Right lobe of liver (tissue), 4 donors: ENCODE data around the gene CYGB.
"Not testable (repeated sequence)": the region's sequence is repeated elsewhere in the genome, so short reads cannot be mapped to it uniquely, and the experiment has no call there.

Experiments
- POLR2A ChIP-seq: fragments of 450-650 bp; IDR thresholded peaks from one replicate; pipeline ENCODE4 v1.6.1; 2017; ENCODE audit warnings: antibody characterized with exemption, mild to moderate bottlenecking
- TF ChIP-seq, protein P1 (sequence below), 4 donors: fragments of 200-600 bp in 3 of 4; fragments of 450-650 bp in 1 of 4; IDR thresholded peaks; one replicate each; pipeline versions ENCODE4 v1.5.1 to v1.8.0; 2016 to 2022; ENCODE audit warnings: antibody characterized with exemption in 4 of 4, mild to moderate bottlenecking in 2 of 4
- donor health status: DM: no; HTN: no; CAD: no.
- donor health status: DM: no; HTN: no; CAD: no.
- donor health status: DM: no; HTN: yes; CAD: no.

DNA sequence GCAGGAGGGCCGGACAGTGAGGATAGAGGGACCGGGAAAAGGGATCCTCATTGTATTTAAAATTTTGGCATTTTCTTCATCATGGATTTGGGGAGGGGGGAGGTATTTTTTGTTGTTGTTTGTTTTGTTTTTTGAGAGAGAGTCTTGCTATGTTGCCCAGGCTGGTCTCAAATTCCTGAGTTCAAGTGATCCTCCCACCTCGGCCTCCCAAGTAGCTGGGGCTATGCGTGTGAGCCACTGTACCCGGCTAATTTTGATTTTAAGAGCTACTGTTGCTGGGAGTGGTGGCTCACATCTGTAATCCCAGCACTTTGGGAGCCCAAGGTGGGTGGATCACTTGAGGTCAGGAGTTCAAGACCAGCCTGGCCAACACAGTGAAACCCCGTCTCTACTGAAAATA lies 23.2 kb downstream of the CYGB start:
- TF ChIP-seq, protein P1, sequence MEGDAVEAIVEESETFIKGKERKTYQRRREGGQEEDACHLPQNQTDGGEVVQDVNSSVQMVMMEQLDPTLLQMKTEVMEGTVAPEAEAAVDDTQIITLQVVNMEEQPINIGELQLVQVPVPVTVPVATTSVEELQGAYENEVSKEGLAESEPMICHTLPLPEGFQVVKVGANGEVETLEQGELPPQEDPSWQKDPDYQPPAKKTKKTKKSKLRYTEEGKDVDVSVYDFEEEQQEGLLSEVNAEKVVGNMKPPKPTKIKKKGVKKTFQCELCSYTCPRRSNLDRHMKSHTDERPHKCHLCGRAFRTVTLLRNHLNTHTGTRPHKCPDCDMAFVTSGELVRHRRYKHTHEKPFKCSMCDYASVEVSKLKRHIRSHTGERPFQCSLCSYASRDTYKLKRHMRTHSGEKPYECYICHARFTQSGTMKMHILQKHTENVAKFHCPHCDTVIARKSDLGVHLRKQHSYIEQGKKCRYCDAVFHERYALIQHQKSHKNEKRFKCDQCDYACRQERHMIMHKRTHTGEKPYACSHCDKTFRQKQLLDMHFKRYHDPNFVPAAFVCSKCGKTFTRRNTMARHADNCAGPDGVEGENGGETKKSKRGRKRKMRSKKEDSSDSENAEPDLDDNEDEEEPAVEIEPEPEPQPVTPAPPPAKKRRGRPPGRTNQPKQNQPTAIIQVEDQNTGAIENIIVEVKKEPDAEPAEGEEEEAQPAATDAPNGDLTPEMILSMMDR (IDR thresholded peaks at IDR 0.05) = not testable (repeated sequence)
- TF ChIP-seq POLR2A = not testable (repeated sequence)
